GM18873 (cell line): ENCODE measurements around the gene LPP.
A peak's percentile ranks its signal among the peaks of the same experiment; 100 is the strongest.
"Not testable (repeated sequence)": the region's sequence is repeated elsewhere in the genome, so short reads cannot be mapped to it uniquely, and the experiment has no call there.

Experiments
- ATAC-seq: cut with Tn5 transposase; IDR thresholded peaks from one replicate; pipeline ENCODE4 v1.9.1; 2021; ENCODE audit warnings: mild to moderate bottlenecking, moderate library complexity, moderate number of reproducible peaks; ENCODE audit not compliant: unreplicated experiment, low FRiP score

The LPP gene

GRCh38 chr3:188674595-188674994, 520.6 kb downstream of the LPP start:
- ATAC-seq = no peak

GRCh38 chr3:188677344-188677743, 523.4 kb downstream of the LPP start:
- ATAC-seq = no peak

GRCh38 chr3:188680189-188680588, 526.2 kb downstream of the LPP start:
- ATAC-seq = no peak

- no peak for ATAC-seq
Observed at GRCh38 chr3:188680605-188681004, 526.6 kb downstream of the LPP start.

GRCh38 chr3:188682316-188682715, 528.4 kb downstream of the LPP start:
- ATAC-seq = no peak

DNA sequence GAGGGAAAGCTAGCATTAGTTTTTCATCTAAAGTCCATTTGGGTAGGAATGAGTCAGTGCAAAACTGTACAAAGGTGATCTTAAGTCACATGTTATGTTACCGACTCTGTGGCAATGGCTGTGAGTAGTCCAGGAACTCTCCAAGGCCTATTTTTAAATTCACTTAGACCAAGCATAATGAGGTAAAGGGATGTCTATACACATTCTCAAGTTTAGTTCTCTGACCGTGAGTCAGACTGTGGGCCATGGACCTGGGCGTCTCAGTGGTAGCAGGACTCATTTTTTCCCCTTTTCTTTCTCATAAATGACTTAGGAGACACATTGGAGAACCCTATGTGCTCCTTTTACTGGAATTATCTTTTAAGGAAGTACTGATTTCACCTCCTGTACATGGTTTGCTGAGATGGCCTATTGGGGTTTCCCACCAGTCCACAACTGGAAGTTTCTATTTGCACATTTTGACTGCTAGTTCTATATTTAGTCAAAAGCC, 529.1 kb downstream of the LPP start:
- no peak for ATAC-seq

DNA sequence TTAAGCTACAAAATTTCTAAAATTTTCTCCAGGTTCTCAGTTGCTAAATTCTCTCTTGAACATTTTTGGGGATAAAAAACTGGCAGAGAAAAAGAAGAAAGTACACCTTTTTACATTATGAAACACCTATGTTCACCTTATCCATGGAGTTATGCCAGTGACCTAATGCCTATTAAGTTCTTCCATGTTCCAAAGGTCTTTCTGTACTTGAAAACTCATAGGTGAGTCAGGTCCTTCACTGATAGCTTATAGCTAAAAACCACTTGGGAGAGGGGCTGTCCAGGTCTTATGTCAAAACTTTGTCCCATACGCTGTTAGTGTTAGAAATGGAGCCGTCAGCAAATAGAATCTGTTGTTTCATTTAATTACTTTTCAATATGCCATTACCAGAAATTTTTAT, 530.3 kb downstream of the LPP start:
- no peak for ATAC-seq

DNA sequence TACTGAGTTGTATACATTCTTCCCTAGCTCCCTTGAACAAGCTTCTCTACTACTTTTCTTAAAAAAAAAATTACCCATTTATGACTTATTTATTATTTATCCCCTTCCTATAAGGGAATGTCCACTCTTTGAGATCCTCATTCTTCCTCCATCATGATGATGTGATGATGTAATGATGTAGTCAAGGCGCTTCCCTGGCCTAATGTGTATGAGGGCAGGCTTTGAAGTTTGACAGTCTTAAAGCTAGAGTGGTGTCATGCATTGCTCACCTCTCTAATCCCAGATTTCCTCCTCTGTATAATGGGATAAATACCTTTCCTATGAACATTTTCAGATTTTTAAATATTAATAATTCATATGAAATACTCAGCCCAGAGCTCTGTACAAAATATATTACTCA, 531.8 kb downstream of the LPP start:
- ATAC-seq = no peak

GRCh38 chr3:188686324-188686723, 532.4 kb downstream of the LPP start:
- no peak for ATAC-seq

- ATAC-seq = no peak
Observed at GRCh38 chr3:188687389-188687788, 533.4 kb downstream of the LPP start.

- ATAC-seq = no peak
Observed at GRCh38 chr3:188689101-188689574, 535.2 kb downstream of the LPP start.

DNA sequence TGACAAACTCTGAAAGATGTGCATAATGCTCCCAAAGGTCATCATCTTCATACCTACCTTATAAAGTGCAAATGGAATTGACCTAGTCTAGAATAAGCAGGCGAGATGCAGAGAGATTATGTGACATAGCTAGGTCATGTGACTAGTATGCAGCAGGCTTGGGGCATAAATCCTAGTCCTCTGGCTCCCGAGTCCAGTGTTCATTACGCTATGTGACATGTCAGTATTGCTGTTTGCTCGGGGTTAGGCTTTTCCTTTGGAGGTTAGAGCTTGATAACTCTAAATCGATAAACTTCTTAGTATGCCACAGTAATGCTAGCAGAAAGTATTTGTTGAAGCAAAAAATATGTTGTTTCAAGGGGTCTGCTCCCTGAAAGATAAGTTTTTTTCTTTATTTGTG, 536.1 kb downstream of the LPP start:
- no peak for ATAC-seq

GRCh38 chr3:188691004-188691403, 537.0 kb downstream of the LPP start:
- ATAC-seq = no peak

- no peak for ATAC-seq
Observed at GRCh38 chr3:188691665-188692064, 537.7 kb downstream of the LPP start.

DNA sequence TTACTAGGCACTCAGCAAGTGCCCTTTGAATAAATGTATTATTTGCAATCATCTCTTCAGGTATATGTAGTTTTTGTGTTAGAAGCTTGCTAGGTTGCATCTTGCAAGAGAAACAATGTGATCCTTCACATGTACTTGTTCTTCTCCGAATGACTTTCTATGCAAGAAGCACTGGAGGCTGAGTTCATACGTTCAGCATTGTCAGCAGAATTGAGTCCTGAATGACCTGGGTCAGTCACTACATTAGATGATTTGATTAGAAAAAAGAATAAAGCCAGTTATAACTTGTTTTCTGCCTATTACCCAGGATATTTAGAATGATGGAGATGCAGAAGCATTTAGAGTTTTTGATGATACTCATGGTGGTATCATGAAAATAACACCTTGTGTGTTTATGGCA, 538.7 kb downstream of the LPP start:
- no peak for ATAC-seq

DNA sequence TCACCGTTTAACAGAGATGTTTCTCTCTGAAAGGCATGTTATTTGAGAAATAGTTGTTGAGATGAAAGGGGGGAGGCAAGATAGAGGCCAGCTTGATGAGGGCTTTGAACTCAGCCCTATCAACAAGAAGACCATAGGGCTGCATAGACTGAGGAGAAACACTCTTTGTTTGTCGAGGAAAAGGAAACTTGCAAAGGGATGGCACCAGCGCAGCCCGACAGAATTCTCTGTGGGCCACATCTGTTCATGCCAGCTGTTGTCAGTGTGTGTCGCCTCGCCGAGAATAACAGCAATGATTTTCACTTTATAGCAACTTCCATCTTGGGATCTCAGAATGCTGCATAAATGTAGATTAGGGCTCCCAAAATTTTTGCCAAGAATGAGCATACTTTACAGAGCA, 539.5 kb downstream of the LPP start:
- no peak for ATAC-seq

DNA sequence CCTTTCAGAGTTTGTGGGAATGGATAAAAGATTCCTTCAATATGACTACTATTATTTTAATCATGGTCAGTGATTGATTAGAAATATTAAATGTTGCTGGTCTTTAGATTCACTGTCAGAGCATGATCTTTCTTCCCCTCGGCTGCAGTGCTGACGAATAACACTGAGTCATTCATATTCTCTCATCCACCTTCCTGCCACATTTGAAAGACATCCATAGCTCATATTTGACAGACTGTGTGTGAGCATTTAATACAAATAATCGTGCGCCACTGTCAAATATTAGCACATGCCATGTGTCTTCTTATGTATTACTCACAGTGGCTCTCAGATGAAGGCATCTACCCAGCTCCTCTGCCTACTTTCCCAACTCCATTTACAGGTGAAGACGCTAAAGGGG, 541.3 kb downstream of the LPP start:
- no peak for ATAC-seq

GRCh38 chr3:188697127-188697526, 543.2 kb downstream of the LPP start:
- ATAC-seq = peak; percentile 67

DNA sequence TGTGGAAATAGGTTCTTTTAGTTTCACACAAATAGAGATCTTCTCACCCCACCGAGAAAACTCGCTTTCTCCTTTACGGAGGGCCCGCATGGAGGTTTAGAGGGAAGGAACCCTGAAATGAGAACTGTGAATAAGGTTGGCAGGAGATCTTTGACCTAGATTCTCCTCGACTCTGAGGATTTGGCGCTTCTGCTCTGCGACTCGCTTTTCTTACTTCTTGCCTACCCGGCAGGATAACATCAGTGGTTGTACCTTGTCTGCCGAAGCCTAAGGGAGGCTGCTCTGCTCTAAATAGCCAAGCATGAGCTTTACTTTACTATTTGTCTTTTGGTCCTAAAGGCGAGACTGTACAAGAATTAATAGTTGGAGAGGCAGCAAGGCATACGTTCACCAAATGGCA, 544.5 kb downstream of the LPP start:
- ATAC-seq = no peak

- no peak for ATAC-seq
Observed at GRCh38 chr3:188700501-188700900, 546.5 kb downstream of the LPP start.

DNA sequence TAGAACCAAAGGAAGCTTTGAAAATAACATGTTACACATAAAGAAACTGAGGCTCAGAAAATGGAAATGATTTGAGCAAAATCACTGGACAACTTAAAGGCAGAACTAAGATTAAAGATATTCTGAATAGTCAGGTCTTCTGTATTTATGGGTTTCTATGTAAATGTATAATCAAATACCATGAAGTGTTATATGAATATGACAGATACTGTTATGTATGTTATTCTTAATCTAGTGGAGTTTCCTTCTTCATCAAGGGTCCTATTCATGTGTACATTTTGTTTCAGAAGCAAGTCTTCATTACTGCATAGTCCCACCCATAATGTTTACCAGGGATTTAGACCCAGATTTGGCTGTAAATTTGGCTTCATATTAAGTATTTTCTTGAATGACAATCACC, 547.0 kb downstream of the LPP start:
- no peak for ATAC-seq

GRCh38 chr3:188701485-188701969, 547.6 kb downstream of the LPP start:
- ATAC-seq = no peak

DNA sequence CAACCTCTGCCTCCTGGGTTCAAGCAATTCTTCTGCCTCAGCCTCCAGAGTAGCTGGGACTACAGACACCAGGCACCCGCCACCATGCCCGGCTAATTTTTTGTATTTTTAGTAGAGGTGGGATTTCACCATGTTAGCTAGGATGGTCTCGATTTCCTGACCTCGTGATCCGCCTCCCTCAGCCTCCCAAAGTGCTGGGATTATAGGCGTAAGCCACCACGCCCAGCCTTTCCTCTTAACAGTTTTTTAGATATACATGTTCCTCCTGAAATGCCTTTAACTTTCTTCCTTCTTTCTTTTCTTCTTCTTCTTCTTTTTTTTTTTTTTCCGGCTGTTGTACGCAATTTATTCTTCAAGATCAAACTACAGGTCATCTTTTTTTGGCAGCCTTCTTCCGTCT, 548.1 kb downstream of the LPP start:
- ATAC-seq = not testable (repeated sequence)
